DOHH2 (cell line): ENCODE data around the gene IL11.
"Not testable (repeated sequence)": the region's sequence is repeated elsewhere in the genome, so short reads cannot be mapped to it uniquely, and the experiment has no call there.

ENCODE experiments used
- H3F3A ChIP-seq: fragments of 200-600 bp; sonication (generic), shearing (Covaris generic); 2 replicates; pipeline ENCODE4 v1.6.0; 2016; ENCODE audit warnings: antibody characterized with exemption, mild to moderate bottlenecking; ENCODE audit not compliant: control insufficient read depth, insufficient read depth
- H3K27ac ChIP-seq: fragments of 200-600 bp; sonication (generic); 2 replicates; pipeline ENCODE4 v1.5.1; 2014; ENCODE audit warnings: low read depth, mild to moderate bottlenecking, low read length, moderate library complexity
- H3K27me3 ChIP-seq: fragments of 200-600 bp; sonication (generic); 2 replicates; pipeline ENCODE4 v1.6.1; 2014; ENCODE audit warnings: mild to moderate bottlenecking, low read length, mixed read lengths; ENCODE audit not compliant: control insufficient read depth
- H3K36me3 ChIP-seq: fragments of 200-600 bp; sonication (generic); 2 replicates; pipeline ENCODE4 v1.6.1; 2014; ENCODE audit warnings: mild to moderate bottlenecking, low read length, moderate library complexity, mixed read lengths; ENCODE audit not compliant: control insufficient read depth
- H3K4me1 ChIP-seq: fragments of 200-600 bp; sonication (generic); 2 replicates; pipeline ENCODE4 v1.6.1; 2014; ENCODE audit warnings: mild to moderate bottlenecking, low read length, mixed read lengths; ENCODE audit not compliant: control insufficient read depth
- H3K4me2 ChIP-seq: fragments of 200-600 bp; sonication (generic); 2 replicates; pipeline ENCODE4 v1.6.0; 2014; ENCODE audit warnings: mild to moderate bottlenecking, low read length, moderate library complexity
- H3K4me3 ChIP-seq: fragments of 200-600 bp; sonication (generic); 2 replicates; pipeline ENCODE4 v1.5.1; 2014; ENCODE audit warnings: mild to moderate bottlenecking, low read length, mixed read lengths
- H3K79me2 ChIP-seq: fragments of 200-600 bp; sonication (generic); 2 replicates; pipeline ENCODE4 v1.6.1; 2014; ENCODE audit warnings: mild to moderate bottlenecking, low read length, mixed read lengths; ENCODE audit not compliant: control insufficient read depth
- H3K9me2 ChIP-seq: fragments of 200-600 bp; sonication (generic); replicated peaks from 2 replicates; pipeline ENCODE4 v1.6.1; 2014; ENCODE audit warnings: mild to moderate bottlenecking, low read length, mixed read lengths; ENCODE audit not compliant: control insufficient read depth
- H3K9me3 ChIP-seq: fragments of 200-600 bp; sonication (generic); 2 replicates; pipeline ENCODE4 v1.6.1; 2014; ENCODE audit warnings: antibody characterized with exemption, low read length, mixed read lengths; ENCODE audit not compliant: control insufficient read depth, insufficient read depth
- H4K20me1 ChIP-seq: fragments of 200-600 bp; sonication (generic); 2 replicates; pipeline ENCODE4 v1.6.0; 2014; ENCODE audit warnings: low read depth, mild to moderate bottlenecking, antibody characterized with exemption, low read length, moderate library complexity; ENCODE audit not compliant: control insufficient read depth, insufficient read depth
- EZH2phosphoT487 ChIP-seq: fragments of 200-600 bp; sonication (generic); IDR thresholded peaks from 2 replicates; pipeline ENCODE4 v1.6.1; 2017; ENCODE audit warnings: borderline replicate concordance, mild to moderate bottlenecking, antibody characterized with exemption, low read length, moderate library complexity, mixed read lengths
- TF ChIP-seq, protein P1 (sequence below): fragments of 200-600 bp; sonication (generic); IDR thresholded peaks from one replicate; pipeline ENCODE4 v1.5.1; 2014; ENCODE audit warnings: antibody characterized with exemption, mild to moderate bottlenecking, low read depth, low read length; ENCODE audit not compliant: poor library complexity, severe bottlenecking

The IL11 gene

DNA sequence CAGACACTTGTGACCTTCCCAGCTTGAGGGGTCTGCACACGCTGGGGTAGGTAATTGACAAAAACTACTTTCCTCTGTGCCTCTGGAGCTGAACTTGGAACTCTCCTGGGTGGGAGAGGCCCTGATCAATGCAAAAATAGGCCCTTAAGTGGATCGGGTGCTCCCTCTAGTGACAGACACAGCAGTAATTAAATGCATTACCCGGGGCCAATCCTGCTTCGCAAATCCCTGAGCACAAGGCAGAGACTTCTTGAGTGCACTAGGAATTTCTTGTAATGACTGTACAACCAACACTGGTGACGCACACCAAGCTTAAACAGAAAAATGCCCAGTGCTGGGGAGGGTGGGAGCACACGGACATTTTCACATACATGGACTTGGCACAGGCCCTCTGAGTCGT is 47.9 kb upstream of the IL11 start:
- Histone ChIP-seq H3K27ac (no peak overlapping the region), H3K9me2 (no peaks in the 10 kb centered on the region), H3K4me2 (no peak overlapping the region), H3K27me3 (peaks cover 3% of the 10 kb centered on the region; the same call in 1 of the 2 replicates), H3K79me2 (no peaks in the 10 kb centered on the region), H3K4me1 (peaks cover 5% of the 10 kb centered on the region), H4K20me1 (no peaks in the 10 kb centered on the region), H3K4me3 (no peak overlapping the region), H3F3A (no peaks in the 10 kb centered on the region), H3K9me3 (0 out of 2 replicates have a peak, but pooled peaks cover 6% of the 10 kb centered on the region), H3K36me3 (no peaks in the 10 kb centered on the region)
- TF ChIP-seq, protein P1, sequence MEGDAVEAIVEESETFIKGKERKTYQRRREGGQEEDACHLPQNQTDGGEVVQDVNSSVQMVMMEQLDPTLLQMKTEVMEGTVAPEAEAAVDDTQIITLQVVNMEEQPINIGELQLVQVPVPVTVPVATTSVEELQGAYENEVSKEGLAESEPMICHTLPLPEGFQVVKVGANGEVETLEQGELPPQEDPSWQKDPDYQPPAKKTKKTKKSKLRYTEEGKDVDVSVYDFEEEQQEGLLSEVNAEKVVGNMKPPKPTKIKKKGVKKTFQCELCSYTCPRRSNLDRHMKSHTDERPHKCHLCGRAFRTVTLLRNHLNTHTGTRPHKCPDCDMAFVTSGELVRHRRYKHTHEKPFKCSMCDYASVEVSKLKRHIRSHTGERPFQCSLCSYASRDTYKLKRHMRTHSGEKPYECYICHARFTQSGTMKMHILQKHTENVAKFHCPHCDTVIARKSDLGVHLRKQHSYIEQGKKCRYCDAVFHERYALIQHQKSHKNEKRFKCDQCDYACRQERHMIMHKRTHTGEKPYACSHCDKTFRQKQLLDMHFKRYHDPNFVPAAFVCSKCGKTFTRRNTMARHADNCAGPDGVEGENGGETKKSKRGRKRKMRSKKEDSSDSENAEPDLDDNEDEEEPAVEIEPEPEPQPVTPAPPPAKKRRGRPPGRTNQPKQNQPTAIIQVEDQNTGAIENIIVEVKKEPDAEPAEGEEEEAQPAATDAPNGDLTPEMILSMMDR = peak; percentile 87
- no peak for TF ChIP-seq EZH2phosphoT487

DNA sequence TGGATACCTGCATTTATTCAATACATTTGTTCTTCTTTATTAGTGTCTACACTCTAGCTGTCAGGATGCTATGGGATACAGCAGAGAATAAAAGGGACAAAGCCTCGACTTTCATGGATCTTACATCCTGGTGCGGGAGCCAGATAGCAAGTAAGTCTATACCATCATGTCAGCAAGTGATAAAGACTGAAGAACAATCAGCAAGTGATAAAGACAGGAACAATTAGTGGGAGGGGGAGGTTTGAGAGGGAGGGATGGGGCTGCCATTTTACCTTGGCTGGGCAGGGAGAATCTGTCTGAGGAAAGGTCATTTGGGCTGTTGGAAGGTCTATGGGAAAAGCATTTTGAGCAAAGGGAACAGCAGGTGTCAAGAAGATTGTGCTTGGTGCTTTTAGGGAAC is 39.9 kb upstream of the IL11 start:
- H3K9me3 ChIP-seq = peaks cover 6% of the 10 kb centered on the region
- no peaks in the 10 kb centered on the region for H3K9me2 ChIP-seq
- peaks cover 24% of the 10 kb centered on the region for H3K79me2 ChIP-seq
- peaks cover 29% of the 10 kb centered on the region for H3K36me3 ChIP-seq
- no peak overlapping the region for H3K4me2 ChIP-seq
- H3K4me1 ChIP-seq = peaks cover 25% of the 10 kb centered on the region
- H3F3A ChIP-seq = peaks cover 15% of the 10 kb centered on the region
- TF ChIP-seq, protein P1 = no peak
- TF ChIP-seq EZH2phosphoT487 = no peak
- no peak overlapping the region for H3K4me3 ChIP-seq
- H3K27me3 ChIP-seq = no peaks in the 10 kb centered on the region
- no peak overlapping the region for H3K27ac ChIP-seq
- H4K20me1 ChIP-seq = peaks cover 18% of the 10 kb centered on the region

DNA sequence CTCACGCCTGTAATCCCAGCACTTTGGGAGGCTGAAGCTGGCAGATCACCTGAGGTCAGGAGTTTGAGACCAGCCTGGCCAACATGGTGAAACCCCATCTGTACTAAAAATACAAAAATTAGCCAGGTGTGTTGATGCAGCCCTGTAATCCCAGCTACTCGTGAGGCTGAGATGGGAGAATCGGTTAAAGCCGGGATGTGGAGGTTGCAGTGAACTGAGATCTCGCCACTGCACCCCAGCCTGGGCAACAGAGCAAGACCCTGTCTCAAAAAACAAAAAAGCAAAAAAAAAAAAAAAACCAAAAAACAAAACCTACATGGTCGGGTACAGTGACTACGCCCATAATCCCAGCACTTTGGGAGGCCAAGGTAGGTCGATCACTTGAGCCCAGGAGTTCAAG is 38.9 kb upstream of the IL11 start:
- Histone ChIP-seq H4K20me1 (peaks cover 19% of the 10 kb centered on the region), H3K36me3 (peaks cover 38% of the 10 kb centered on the region), H3K4me1 (peaks cover 25% of the 10 kb centered on the region), H3K79me2 (peaks cover 30% of the 10 kb centered on the region), H3F3A (peaks cover 18% of the 10 kb centered on the region)
- H3K4me2 ChIP-seq, H3K27ac ChIP-seq, H3K9me3 ChIP-seq, H3K4me3 ChIP-seq, H3K27me3 ChIP-seq, H3K9me2 ChIP-seq: not testable (repeated sequence)

- TF ChIP-seq EZH2phosphoT487 = no peak
- TF ChIP-seq, protein P1 = no peak
- Histone ChIP-seq H3K36me3 (peaks cover 43% of the 10 kb centered on the region), H4K20me1 (peaks cover 24% of the 10 kb centered on the region)
Observed at GRCh38 chr19:55408533-55408872, 38.2 kb upstream of the IL11 start.

More at GRCh38 chr19:55408533-55408872, 38.2 kb upstream of the IL11 start:
- Histone ChIP-seq H3K4me2 (peak overlapping the region; percentile 96), H3K4me3 (peak overlapping the region; percentile 79), H3F3A (peaks cover 22% of the 10 kb centered on the region), H3K9me2 (no peaks in the 10 kb centered on the region), H3K79me2 (peaks cover 34% of the 10 kb centered on the region), H3K4me1 (peaks cover 25% of the 10 kb centered on the region), H3K27me3 (no peaks in the 10 kb centered on the region), H3K27ac (peak overlapping the region; percentile 97), H3K9me3 (peaks cover 6% of the 10 kb centered on the region)
